Measurements from ENCODE around the gene SHANK1. TPM values are rescaled to one million over a fixed set of nuclear protein-coding genes. Genes with fewer than 3 reads are reported as not detected.

Gene SHANK1
- polyA plus RNA-seq, 1 donor, result 4.8 TPM

DNA sequence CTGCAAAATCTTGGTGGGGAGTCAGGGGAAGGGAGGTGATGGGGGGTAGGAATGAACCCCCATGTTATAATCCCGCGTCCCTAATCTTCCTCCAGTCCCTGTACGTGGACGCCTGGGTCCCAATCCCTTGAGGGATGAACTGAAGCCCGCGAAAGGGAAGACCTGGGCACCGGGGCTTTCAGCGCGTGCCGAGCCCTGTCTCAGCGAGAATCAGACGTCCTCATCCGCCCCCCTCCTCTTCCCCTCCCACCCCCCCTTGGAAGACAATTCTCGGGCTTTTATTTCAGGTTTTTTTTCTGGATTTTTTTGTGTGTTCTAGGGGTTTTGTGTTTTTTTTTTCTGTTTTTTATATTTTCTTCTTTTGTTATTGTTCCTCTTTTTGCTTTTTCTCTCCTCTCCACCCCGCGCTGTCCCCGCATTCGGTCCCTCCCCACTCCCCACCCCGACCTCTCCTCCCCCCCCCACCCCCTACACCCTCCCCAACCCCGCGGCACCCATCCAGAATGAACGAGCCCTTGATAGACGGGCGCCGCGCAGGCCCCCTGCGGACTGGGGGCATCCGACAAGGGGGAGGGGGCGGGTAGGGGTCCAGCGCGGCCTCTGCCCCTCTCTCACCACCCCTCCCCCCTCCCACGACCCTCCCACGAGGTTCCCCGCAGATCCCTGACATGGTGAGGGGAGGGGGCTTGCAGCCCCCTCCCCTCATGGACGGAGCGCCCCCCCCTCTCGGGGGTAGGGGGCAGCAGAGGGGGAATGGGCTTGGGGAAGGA, 60.1 kb downstream of the SHANK1 start:
- no peak for DNase-seq

DNA sequence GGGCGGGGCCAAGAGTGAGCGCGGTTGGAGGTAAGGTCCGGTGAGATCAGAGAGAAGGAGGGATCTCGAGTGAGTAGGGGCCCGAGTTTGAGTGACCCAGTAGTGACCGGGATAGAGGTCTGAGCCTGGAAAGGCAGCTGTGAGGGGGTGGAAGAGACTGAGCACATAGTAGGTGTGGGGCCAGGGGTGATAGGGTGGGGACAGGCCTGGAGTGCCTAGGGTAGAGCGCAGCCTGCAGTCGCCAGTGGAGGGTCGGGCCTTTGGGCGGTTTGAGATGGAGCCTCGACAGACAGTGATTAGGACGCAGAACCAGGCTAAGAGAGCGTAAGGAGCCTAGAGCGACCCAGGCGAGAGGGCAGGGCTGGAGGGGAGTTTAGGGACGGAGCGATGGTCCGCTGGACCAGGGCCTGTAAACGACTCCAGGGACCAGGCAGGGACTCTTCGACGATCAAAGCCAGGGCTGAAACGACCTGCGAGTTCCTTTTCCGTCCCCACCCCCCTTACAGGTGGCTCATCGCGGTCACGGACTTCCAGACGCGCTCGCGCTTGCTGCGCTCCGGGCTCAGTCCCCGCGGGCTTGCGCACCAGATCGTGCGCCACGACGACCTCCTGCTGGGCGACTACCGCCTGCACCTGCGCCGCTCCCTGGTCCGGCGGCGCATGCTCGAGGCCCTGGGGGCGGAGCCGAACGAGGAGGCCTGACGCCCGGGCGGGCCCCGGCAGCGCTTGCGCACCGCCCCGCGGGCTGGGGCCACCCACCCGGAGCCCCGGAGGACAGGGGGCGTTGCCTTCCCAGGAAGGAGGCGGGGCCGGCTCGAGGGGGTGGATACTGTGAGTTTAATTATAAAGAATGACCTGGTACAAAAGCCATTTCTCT, 60.9 kb downstream of the SHANK1 start:
- DNase-seq, result peak; percentile 89

DNA sequence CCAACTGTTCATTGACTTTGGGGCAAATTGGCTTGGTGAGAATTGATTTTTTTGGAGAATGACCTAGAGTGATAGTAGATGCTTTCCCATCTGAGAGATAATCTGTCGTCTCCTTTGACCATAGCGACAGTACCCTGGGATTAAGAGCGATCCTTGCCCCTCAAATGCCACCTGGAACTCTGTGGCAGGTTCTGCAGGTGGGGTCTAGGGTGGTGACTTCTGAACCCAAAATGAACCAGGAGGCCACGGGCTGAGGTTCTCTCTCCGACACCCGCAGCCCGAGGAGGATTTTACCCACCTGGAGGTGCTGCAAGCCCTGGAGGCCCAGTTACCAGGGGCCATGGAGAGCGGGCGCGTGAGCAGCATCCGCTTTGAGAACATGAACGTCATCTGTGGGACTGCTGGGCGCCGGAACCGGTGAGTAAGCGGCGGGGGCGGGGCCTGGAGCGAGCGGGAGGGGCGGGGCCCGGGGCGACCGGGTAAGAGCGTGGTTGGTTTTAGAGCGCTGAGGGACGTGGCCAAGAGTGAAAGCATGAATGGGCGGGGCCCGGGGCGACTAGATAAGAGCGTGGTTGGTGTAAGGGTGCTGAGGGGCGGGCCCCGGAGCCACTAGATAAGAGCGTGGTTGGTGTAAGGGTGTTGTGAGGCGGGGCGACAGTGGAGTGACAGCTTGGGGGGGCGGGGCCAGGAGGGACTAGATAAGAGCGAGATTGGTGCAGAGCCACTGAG, 61.7 kb downstream of the SHANK1 start:
- DNase-seq, result peak; percentile 99

DNA sequence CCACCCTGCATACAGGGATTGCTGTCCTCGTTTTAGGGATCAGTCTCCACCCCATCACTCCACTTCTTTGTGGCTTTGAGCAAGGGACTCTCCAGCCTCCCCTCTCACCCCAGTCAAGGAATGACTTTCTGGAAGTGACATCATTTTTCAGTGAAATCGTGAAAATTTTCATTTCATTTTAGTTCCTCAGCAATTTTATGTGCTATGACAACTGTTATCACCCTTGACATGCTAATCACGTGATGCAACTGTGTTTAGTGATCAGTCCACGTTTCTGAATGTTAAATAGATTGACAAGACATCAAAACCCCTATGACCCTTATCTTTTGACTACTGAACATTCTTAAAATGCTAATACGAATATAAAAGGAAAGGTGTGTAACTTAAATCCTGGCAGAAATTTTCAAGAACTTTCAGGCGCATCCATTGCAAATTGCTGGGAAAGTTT, 62.4 kb downstream of the SHANK1 start:
- no peak for DNase-seq

DNA sequence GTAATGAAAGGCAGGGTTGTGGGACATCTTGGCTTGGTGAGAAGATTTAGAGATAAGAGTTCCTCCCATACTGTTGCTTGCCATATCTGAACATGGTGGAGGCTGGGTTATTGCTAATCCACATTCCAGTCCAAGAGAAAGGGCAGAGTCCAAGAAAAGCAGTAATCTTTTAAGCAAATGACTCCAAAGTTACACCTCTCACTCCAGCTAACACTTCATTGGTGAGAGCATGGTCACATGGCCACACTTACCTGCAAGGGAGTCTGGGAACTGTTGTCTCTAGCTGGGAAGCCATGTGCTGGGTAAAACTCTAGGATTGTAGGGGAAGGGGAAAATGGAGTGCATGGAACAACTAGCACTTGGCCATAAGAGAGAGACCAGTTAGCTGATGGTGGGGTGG, 64.7 kb downstream of the SHANK1 start:
- DNase-seq, result no peak

DNA sequence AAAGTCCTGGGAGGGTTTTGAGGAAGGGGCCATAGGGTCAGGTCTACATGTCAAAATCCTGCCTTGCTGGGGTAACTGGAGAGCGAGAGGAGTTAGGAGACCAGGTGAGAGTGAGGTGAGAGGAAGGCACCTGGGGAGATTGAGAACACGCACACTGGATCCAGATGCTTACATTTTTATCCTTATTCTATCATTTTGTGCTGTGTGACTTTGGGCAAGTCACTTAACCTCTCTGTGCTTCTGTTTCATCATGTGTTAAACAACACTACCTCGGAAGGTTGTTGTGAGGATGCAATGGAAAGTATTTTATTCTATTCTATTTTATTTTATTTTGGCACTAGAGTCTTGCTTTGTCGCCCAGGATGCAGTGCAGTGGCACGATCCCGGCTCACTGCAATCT, 66.9 kb downstream of the SHANK1 start:
- no peak for DNase-seq

DNA sequence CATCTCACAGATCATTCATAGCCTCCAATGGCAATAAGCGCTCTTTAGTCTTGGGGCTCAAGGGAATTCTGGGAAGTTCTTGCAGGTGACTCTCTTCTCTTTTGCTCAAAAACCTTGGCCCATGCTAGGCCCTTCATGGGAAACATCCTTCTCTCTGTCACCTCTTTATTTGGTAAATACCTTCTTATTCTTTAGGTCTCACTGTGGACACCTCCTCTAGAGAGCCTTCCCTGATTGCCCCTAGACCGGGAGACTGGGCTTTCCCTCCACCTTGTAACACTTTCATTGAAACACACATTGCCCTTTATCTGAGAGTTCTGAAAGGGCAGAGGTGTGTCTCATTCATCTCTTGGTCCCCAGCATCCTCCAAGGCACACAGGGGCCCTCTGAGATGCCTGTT, 68.4 kb downstream of the SHANK1 start:
- no peak for DNase-seq

DNA sequence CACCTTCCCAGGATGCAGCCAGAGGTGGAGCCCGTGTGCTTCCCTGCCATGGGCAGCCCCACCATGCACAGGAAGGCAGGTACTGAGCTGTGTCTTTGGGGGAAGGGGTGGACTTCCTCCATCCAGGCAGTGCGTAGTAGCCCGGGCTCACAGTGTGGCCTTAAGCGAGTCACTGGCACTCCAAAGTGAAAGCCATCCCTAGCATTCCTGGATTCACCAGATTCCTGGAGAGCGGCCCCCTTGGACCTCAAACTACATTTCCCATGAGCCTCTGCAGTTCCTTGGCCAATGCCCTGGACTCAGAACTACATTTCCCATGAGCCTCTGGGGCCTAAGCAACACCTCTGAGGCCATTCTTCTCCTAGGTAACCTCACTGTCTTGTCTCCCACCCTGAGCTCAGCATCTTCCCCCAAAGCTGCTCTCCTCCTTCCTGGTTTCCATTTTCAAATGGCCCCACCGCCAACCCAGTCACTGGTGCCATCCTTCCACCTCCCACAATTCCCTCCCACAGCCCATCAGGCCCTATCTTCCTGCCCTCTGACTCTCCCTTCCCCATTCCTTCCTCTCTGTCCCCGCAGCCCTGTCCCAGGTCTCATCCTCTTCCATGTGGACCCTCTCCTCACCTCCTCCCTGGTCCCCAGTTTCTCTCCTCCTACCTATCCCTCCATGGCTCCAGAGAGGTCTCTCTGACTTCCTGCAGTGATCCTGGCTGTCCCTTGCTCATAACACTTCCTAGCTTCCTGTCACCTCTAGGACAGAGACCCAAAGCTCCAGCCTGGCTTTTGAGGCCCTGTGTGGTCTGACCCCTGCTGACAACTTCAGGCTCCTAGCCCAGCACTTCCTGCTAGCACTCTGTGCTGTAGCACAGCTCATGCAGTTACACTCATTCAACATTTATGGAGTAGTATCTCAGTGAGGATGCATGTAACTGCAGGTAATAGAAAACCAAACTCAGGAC, 69.9 kb downstream of the SHANK1 start, which contains the start of gene C19orf81:
C19orf81 (plus strand) TSS at position 13 of the 959 bp plus-strand sequence; CDS start at position 13, 0 bp downstream.
- DNase-seq, result no peak

DNA sequence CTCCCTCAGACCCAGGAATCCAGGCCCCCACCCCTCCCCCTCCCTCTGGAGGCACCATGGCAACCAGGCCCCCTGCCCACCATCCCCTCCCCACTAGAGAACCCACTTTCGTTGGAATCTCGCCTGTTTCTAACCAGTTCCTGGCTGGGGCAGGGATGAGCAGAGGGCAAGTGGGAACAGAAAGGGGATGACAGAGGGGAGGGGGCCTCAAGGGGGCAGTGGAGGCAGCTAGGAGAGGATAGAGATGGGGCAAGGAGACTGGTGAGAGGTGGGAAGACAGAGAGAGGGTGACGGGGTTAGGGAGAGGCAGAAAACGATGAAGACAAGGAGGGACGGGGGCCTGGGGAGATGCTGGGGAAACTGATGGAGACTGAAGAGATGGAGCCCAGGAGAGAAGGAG, 70.9 kb downstream of the SHANK1 start:
- DNase-seq, result no peak

DNA sequence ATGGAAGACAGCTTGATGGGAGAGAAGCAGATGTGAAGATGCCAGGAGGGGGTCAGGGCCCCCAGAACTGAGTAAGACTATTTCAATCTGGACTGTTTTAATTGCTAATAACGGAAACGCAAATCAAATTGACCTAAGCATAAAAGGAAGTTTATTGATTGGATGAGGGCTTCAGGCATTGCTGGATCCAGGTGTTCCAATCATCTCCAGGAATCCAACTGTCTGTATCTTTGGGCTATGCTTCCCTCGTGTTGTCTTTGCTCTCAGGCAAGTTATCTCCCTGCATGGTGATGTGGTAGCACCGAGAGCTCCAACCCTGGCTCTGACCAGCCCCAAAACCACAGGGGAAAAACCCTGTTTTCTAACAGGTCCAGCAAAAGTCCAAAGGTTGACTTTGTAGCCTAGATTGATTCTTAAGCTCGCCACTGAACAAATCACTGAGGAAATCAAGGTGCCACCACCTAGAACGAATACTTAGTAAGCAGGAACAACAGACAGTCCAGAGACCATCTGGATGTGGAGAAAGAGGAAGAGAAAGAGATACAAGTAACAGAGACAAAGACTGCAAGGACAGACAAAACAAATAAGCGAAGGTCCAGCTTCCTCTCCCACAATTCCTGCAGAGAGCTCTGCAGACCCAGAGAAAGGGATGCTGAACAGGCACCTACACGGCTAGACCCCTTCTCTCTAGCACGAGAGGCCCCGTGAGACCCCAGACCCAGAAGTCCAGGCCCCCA, 71.6 kb downstream of the SHANK1 start:
- DNase-seq, result no peak

DNA sequence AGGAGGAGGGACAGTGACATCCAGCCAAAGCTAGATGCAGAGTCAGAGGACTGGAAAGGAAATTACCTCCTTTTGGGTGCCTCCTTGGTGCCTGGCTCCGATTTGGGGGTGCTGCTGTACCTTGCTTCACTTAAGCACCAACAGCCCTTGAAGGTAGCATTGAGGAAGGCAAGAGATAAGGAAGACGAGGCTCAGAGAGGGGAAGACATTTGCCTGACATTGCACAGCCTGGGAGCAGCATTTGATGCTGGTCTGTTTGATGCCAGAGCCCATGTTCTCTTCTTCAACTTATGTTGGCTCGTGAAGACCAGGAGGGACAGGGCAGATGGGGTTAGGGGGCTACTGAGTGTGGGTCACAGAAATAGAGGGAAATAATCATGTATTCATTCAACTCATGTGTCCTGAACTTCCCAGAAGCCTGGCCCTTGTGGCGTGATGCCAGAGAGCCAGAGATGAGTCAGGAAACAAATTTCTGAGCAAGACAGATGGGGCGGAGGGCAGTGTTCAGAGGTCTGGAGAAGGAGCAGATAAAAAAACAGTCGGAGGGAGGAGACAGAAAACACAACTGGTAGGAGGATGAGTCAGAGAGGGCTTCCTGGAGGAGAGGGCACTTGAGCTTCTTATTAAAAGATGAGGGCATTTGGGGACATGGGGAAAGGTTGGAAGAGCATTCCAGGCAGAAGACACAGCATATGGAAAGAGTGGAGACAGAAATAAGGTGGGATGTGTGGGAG, 73.4 kb downstream of the SHANK1 start:
- DNase-seq, result no peak

DNA sequence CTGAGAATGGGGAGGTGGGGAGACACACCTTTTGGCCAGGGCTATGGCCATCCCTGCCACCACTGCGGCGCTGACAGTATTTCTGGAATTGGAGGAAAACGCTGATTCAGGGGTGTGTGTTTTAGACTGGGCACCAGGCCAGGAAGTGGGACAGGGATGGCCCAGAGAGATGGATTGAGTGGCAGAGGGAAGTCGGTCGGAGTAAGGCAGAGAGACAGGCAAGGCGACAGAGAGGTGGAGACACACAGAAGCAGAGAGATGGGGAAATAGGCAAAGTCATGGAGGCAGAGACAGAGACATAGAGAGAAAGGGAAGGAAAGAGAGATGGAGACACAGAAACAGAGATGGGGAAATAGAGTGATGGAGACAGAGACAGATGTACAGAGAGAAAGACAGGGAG, 74.5 kb downstream of the SHANK1 start:
- DNase-seq, result no peak

DNA sequence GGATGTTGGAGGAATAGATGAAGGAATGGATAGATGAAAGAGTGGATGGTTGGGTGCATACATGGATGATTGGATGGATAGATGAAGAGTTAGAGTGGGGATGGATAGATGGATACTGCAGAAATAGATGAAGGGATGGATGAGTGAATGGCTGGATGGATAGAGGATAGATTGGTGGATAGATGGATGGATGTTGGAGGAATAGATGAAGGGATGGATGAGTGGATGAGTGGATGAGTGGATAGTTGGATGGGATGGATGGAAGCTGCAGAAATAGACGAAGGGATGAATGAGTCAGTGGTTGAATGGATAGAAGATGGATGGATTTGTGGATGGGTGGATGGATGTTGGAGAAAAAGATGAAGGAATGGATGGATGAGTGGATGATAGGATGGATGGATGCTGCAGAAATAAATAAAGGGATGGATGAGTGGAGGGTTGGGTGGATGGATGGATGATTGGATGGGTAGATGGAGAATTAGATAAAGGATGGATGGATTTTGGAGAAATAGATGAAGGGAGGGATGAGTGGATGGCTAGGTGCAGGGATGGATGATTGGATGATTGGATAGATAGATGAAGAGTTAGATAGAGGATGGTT, 75.2 kb downstream of the SHANK1 start:
- no peak for DNase-seq

DNA sequence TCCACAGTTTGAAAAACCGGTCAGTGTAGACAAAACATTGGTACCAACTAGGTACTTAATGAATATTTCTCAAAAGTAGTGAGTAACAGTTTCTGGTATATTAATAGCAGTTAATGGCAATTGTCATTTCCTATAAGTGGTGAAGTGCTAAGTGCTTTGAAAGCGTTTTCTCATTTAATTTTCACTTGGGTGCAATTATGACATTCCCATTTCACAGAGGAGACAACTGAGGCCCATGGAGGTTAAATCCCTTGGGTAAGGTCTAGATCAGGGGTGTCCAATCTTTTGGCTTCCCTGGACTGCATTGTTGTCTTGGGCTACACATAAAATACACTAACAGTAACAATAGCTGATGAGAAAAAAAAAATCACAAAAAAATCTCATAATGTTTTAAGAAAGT, 79.2 kb downstream of the SHANK1 start:
- no peak for DNase-seq

DNA sequence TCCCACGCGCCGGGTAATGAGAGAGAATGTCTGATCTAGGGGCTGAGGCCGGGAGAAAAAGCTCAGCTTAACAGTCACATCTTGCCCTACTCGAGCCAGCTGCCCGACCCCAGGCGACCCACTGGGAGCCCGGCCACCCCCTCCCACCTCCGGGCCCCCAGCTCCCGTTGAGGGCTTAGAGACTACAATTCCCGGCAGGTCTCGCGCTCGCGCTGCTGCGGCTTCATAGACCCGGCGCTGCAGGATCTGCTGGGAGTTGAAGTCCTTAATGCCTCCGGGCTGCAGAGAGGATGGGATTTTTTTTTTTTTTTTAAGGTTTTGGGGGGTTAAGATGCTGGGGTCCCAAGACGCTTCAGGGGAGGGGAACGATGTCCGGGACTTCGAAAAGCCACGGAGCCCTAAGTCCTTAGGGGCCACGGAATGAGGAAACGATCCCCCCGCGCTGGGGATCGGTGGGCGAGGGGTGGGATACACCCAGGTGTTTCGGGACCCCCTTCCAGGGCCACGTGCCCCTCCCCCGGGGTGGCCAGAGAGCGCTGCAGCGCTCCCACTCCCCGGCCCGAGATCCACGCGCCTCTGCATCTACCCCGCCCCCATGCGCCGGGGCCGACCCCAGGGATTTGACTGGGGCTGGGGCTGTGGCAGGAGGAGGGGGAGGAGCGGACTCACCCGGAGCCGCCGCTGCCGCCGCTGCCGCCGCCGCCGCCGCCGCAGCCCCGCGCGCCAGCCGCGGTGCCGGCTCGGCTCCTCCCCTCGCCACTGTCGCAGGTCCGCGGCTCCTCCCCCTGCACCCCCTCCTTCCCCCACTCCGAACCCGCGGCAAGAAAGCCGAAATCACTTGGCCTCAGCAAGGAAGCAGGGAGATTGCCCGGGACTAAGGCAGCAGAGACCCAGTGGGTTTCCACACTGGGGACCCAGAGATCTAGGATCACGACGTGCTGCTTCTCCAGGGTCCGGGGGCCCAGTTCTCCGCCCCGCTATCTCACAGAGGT, 80.2 kb downstream of the SHANK1 start, which contains the start of gene SYT3:
SYT3 (minus strand) TSS at position 761 of the 992 bp plus-strand sequence. CDS start 2,470 bp downstream, outside the sequence.
- peak; percentile 38 for DNase-seq

DNA sequence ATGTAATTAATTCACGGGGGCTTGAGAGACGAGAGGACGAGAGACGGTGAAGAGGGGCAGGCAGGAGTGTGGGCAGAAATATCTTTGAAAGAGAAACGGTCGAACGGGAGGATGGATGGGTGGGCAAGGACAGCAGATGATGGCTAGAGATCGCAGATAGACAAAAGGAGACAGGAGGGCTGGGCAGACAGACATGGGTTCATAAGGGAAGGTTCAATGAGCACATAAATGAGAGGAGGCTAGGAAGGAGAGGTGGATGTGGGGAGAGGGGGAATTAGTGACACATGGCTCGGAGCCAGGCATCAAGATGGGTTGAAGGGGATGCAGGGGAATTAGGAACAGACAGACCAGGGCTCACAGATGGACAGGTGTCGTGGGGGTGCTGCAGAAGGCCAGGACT, 81.0 kb downstream of the SHANK1 start:
- DNase-seq, result no peak

DNA sequence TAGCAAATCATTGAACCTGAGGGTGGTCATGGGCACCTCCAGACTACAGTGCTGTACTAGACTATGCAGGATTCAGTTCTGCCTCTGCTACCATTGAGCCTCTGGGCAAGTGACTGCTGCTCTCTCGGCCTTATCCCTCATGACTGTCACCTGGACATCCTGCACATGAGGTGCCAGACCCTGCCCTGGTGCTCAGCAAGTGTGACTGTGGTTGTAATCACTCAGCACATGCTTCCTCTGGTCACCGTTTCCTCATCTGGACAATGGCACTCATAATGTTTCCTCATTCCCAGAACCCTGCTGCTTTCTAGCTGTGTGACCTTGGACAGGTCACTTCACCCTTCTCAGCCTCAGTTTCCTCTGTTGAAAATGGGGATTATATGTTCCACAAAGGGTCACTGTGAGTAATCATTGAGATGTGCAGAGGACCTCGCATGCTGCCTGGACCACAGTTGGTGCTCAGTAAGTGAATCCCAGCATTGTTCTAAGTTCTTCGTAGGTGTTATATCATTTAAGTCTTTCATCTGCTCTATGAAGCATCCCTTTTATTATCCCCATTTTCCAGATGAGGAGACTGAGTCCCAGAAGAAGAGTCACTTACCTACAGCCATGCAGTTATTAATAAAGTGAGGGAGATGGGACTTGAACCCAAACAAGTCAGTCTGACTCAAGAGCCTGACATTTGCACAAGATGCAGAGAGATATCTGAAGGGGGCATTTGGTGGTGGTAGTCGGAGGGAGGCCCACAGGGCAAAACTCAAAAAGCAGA, 83.1 kb downstream of the SHANK1 start:
- DNase-seq, result no peak

Data from left kidney (tissue), 2 donors.